GM19023 (cell line): ENCODE results near the gene MAPRE3.

Source experiments
- ATAC-seq: cut with Tn5 transposase; IDR thresholded peaks from one replicate; pipeline ENCODE4 v1.9.1; 2021; ENCODE audit warnings: mild to moderate bottlenecking, moderate library complexity; ENCODE audit not compliant: unreplicated experiment

MAPRE3 gene

GRCh38 chr2:27038631-27039339, 68.3 kb downstream of the MAPRE3 start:
- no peak for ATAC-seq

- no peak for ATAC-seq
These were observed 69.0 kb downstream of the MAPRE3 start for GRCh38 chr2:27039426-27039825.

- ATAC-seq, result no peak
These were observed 69.4 kb downstream of the MAPRE3 start for GRCh38 chr2:27039871-27040270.

- ATAC-seq, result no peak
These were observed 69.8 kb downstream of the MAPRE3 start for GRCh38 chr2:27040282-27040681.

GRCh38 chr2:27041752-27042151, 71.3 kb downstream of the MAPRE3 start:
- ATAC-seq, result no peak

GRCh38 chr2:27042159-27042661, 71.8 kb downstream of the MAPRE3 start:
- ATAC-seq, result no peak

- ATAC-seq, result no peak
These were observed 72.7 kb downstream of the MAPRE3 start for GRCh38 chr2:27042985-27043634.

GRCh38 chr2:27049422-27050280, 79.2 kb downstream of the MAPRE3 start:
- ATAC-seq, result peak; percentile 10

- ATAC-seq, result peak; percentile 45
These were observed 80.0 kb downstream of the MAPRE3 start for GRCh38 chr2:27050281-27050995.

- ATAC-seq, result peak; percentile 74
These were observed 80.8 kb downstream of the MAPRE3 start, which contains the start of gene AGBL5 for GRCh38 chr2:27050996-27051901. AGBL5 (plus strand) TSS chr2:27051668; CDS start chr2:27052959, 1,291 bp downstream.

GRCh38 chr2:27051902-27052645, 81.6 kb downstream of the MAPRE3 start:
- ATAC-seq, result peak; percentile 0

GRCh38 chr2:27053321-27053720, 82.9 kb downstream of the MAPRE3 start:
- ATAC-seq, result no peak

- ATAC-seq, result no peak
These were observed 83.3 kb downstream of the MAPRE3 start for GRCh38 chr2:27053776-27054175.

- no peak for ATAC-seq
These were observed 84.3 kb downstream of the MAPRE3 start for GRCh38 chr2:27054721-27055120.

- no peak for ATAC-seq
These were observed 86.7 kb downstream of the MAPRE3 start for GRCh38 chr2:27057184-27057583.

- ATAC-seq, result no peak
These were observed 87.8 kb downstream of the MAPRE3 start for GRCh38 chr2:27058210-27058609.

GRCh38 chr2:27059141-27059820, 88.8 kb downstream of the MAPRE3 start:
- ATAC-seq, result no peak

- no peak for ATAC-seq
These were observed 89.9 kb downstream of the MAPRE3 start for GRCh38 chr2:27060323-27060722.
